HepG2 (cell line): Measurements from ENCODE around the gene NRL. TPM values are rescaled to one million over a fixed set of nuclear protein-coding genes. Genes with fewer than 3 reads are reported as not detected.

ENCODE experiments used
- HDAC6 ChIP-seq: fragments of 200-600 bp; sonication (generic); IDR thresholded peaks from 2 replicates; pipeline ENCODE4 v1.7.0; 2017; ENCODE audit warnings: mild to moderate bottlenecking, antibody characterized with exemption, low read length, low read depth
- ISL2 ChIP-seq: sonication (generic); formaldehyde crosslinking; IDR thresholded peaks from 2 replicates; pipeline ENCODE4 v1.5.0; 2020; ENCODE audit warnings: missing genetic modification reagents
- LBX2 ChIP-seq: sonication (generic); formaldehyde crosslinking; IDR thresholded peaks from 2 replicates; pipeline ENCODE4 v1.5.0; 2020; ENCODE audit warnings: missing genetic modification reagents, mild to moderate bottlenecking, borderline replicate concordance
- SMC3 ChIP-seq: IDR thresholded peaks from 2 replicates; pipeline ENCODE4 v1.6.1; 2011; ENCODE audit warnings: low read length, improper control_type of control experiment
- SNAI1 ChIP-seq: sonication (generic); formaldehyde crosslinking; IDR thresholded peaks from 2 replicates; pipeline ENCODE4 v1.5.0; 2020; ENCODE audit warnings: mild to moderate bottlenecking, missing genetic modification reagents, borderline replicate concordance
- THAP8 ChIP-seq: sonication (generic); formaldehyde crosslinking; IDR thresholded peaks from 2 replicates; pipeline ENCODE4 v1.5.1; 2020; ENCODE audit warnings: missing genetic modification reagents, mild to moderate bottlenecking, borderline replicate concordance
- ZNF281 ChIP-seq: sonication (generic); formaldehyde crosslinking; IDR thresholded peaks from 2 replicates; pipeline ENCODE4 v1.4.0; 2020; ENCODE audit warnings: missing genetic modification reagents, borderline replicate concordance
- ZNF431 ChIP-seq: sonication (generic); formaldehyde crosslinking; IDR thresholded peaks from 2 replicates; pipeline ENCODE4 v1.9.0; 2022; ENCODE audit warnings: missing genetic modification reagents, low read depth, mild to moderate bottlenecking, borderline replicate concordance
- ZNF446 ChIP-seq: sonication (generic); formaldehyde crosslinking; IDR thresholded peaks from 2 replicates; pipeline ENCODE4 v1.5.0; 2020; ENCODE audit warnings: mild to moderate bottlenecking, missing genetic modification reagents
- ZNF670 ChIP-seq: sonication (generic); formaldehyde crosslinking; IDR thresholded peaks from 2 replicates; pipeline ENCODE4 v1.8.0; 2022; ENCODE audit warnings: mild to moderate bottlenecking, missing genetic modification reagents, borderline replicate concordance
- polyA plus RNA-seq, 8 experiments: library from polyadenylated mRNA; depleted of rRNA in 3 of 8; stranded (reverse) in 7 of 8; unstranded in 1 of 8; fragments of >200 nt; fragmentation: Illumina TruSeq in 4 of 8; extraction: Trizol in 4 of 8; gene quantifications; 2 replicates each; pipeline versions ENCODE4 v1.2.1 to v1.2.3, GENCODE V29; 2011 to 2016; ENCODE audit warnings: low read depth in 4 of 8, missing spikeins in 1 of 8, mixed read lengths in 1 of 8; ENCODE audit not compliant: insufficient read depth in 1 of 8
- total RNA-seq, 5 experiments: library from RNA; depleted of rRNA; stranded (reverse); fragments of >200 nt; fragmentation: Illumina TruSeq; extraction: Trizol; gene quantifications; 2 replicates each; pipeline ENCODE4 v1.2.3, GENCODE V29; 2016; ENCODE audit warnings: low read depth in 1 of 5
- TF ChIP-seq, protein P1 (sequence below): sonication (generic); formaldehyde crosslinking; IDR thresholded peaks from 2 replicates; pipeline ENCODE4 v1.5.0; 2020; ENCODE audit warnings: mild to moderate bottlenecking, missing genetic modification reagents
- TF ChIP-seq, protein P2 (sequence below): sonication (generic); formaldehyde crosslinking; IDR thresholded peaks from 2 replicates; pipeline ENCODE4 v1.5.0; 2020; ENCODE audit warnings: missing genetic modification reagents
- TF ChIP-seq, protein P3 (sequence below): IDR thresholded peaks from 2 replicates; pipeline ENCODE4 v1.6.1; 2016; ENCODE audit warnings: low read depth

The NRL gene
- total and polyA plus RNA-seq, 2 of the 13 experiments (the other 11 are each of a cell fraction or from before 2014, with no cell fraction given): 2.5 to 4.7 TPM

- TF ChIP-seq, protein P1, sequence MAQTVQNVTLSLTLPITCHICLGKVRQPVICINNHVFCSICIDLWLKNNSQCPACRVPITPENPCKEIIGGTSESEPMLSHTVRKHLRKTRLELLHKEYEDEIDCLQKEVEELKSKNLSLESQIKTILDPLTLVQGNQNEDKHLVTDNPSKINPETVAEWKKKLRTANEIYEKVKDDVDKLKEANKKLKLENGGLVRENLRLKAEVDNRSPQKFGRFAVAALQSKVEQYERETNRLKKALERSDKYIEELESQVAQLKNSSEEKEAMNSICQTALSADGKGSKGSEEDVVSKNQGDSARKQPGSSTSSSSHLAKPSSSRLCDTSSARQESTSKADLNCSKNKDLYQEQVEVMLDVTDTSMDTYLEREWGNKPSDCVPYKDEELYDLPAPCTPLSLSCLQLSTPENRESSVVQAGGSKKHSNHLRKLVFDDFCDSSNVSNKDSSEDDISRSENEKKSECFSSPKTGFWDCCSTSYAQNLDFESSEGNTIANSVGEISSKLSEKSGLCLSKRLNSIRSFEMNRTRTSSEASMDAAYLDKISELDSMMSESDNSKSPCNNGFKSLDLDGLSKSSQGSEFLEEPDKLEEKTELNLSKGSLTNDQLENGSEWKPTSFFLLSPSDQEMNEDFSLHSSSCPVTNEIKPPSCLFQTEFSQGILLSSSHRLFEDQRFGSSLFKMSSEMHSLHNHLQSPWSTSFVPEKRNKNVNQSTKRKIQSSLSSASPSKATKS: no peak
- TF ChIP-seq, protein P2, sequence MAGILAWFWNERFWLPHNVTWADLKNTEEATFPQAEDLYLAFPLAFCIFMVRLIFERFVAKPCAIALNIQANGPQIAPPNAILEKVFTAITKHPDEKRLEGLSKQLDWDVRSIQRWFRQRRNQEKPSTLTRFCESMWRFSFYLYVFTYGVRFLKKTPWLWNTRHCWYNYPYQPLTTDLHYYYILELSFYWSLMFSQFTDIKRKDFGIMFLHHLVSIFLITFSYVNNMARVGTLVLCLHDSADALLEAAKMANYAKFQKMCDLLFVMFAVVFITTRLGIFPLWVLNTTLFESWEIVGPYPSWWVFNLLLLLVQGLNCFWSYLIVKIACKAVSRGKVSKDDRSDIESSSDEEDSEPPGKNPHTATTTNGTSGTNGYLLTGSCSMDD: peak; percentile 82; the same call in 1 of the 2 replicates
- TF ChIP-seq, protein P3, sequence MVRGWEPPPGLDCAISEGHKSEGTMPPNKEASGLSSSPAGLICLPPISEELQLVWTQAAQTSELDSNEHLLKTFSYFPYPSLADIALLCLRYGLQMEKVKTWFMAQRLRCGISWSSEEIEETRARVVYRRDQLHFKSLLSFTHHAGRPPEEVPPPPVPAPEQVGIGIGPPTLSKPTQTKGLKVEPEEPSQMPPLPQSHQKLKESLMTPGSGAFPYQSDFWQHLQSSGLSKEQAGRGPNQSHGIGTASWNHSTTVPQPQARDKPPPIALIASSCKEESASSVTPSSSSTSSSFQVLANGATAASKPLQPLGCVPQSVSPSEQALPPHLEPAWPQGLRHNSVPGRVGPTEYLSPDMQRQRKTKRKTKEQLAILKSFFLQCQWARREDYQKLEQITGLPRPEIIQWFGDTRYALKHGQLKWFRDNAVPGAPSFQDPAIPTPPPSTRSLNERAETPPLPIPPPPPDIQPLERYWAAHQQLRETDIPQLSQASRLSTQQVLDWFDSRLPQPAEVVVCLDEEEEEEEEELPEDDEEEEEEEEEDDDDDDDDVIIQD (CRISPR knock-in tag): peak; percentile 92
- TF ChIP-seq ZNF281 (peak; percentile 82), ZNF670 (CRISPR knock-in tag) (no peak), ZNF446 (CRISPR knock-in tag) (no peak), ISL2 (CRISPR knock-in tag) (peak; percentile 89), HDAC6 (no peak), LBX2 (CRISPR knock-in tag) (peak; percentile 98; the same call in 1 of the 2 replicates), THAP8 (0 out of 2 replicates have a peak, but pooled peaks have one; percentile 90), SMC3 (peak; percentile 0; the same call in 1 of the 2 replicates), ZNF431 (CRISPR knock-in tag) (no peak), SNAI1 (CRISPR knock-in tag) (peak; percentile 92; the same call in 1 of the 2 replicates)
Observed at GRCh38 chr14:24114532-24115421, at the start of gene NRL, which contains the start of gene DCAF11 (continued).
